ENCODE measurements around the gene ZDHHC19. TPM values are rescaled to one million over a fixed set of nuclear protein-coding genes. Genes with fewer than 3 reads are reported as not detected.

Gene ZDHHC19
- total RNA-seq, 1 donor from 2014 or later = 0.36 TPM

DNA sequence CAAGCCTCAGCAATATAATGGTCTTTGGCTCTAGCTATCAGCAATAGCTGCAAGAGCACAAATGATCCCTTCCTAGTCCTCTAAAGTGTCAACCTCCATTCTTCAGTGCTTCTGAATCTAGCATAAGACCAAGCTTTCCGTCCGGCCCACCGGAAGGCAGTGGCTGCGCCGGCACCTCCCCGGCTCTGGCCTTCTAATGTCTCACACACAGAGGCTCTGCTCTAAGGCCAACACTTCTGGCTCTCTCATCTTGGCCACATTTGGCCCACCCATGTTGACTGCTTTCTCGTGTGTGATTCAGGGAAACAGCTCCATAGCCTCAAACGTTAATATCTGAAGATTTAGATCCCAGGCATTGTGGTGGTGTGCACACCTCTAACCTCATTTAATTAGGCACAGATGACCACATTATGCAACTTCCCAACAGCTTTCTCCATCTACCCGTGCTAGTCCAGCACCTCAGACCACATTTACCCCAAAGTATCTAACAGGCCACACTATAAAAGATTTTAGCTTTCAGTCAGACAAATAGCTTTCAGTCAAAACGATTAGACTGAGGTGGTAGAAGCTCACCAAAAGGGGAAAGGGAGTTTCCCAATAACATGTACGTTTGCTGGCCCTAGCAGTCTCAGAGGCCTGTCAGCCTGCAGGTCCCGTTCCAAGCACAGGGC lies 24.4 kb upstream of the ZDHHC19 start:
- no peak overlapping the region for H3K27ac Mint-ChIP-seq
- H3K36me3 Mint-ChIP-seq (ENCODE audit: low read depth) = peaks cover 42% of the 10 kb centered on the region
- no peaks in the 10 kb centered on the region for H3K27me3 Mint-ChIP-seq (ENCODE audit: insufficient read depth)
- H3K9me3 Mint-ChIP-seq = no peaks in the 10 kb centered on the region
- peaks cover 19% of the 10 kb centered on the region for H3K4me1 Mint-ChIP-seq (ENCODE audit: low read depth)
- no peak for DNase-seq (ENCODE audit: low spot score)
- intact Hi-C loops (cut with micrococcal nuclease) = no loop called here
- H3K4me3 Mint-ChIP-seq = no peak overlapping the region

DNA sequence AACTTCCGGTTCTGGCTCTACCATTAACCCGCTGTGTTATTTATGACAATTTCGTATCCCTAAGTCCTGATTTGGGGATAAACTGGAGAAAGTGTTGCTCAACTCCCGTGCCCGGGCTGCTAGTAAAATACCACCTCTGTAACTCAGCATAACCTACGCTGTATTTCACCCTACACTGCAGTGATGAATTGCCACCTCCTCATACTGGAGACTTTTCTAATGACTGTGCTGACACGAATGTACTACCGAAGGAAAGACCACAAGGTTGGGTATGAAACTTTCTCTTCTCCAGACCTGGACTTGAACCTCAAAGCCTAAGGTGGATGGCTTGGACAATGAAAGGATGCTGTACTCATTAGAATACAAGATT lies 21.7 kb upstream of the ZDHHC19 start:
- Mint-ChIP-seq H3K27ac (no peak overlapping the region), H3K9me3 (no peaks in the 10 kb centered on the region), H3K36me3 (ENCODE audit: low read depth) (peaks cover 29% of the 10 kb centered on the region), H3K4me1 (ENCODE audit: low read depth) (peaks cover 19% of the 10 kb centered on the region), H3K4me3 (no peak overlapping the region), H3K27me3 (ENCODE audit: insufficient read depth) (no peaks in the 10 kb centered on the region)
- no peak for DNase-seq (ENCODE audit: low spot score)
- intact Hi-C loops (cut with micrococcal nuclease) = no loop called here

DNA sequence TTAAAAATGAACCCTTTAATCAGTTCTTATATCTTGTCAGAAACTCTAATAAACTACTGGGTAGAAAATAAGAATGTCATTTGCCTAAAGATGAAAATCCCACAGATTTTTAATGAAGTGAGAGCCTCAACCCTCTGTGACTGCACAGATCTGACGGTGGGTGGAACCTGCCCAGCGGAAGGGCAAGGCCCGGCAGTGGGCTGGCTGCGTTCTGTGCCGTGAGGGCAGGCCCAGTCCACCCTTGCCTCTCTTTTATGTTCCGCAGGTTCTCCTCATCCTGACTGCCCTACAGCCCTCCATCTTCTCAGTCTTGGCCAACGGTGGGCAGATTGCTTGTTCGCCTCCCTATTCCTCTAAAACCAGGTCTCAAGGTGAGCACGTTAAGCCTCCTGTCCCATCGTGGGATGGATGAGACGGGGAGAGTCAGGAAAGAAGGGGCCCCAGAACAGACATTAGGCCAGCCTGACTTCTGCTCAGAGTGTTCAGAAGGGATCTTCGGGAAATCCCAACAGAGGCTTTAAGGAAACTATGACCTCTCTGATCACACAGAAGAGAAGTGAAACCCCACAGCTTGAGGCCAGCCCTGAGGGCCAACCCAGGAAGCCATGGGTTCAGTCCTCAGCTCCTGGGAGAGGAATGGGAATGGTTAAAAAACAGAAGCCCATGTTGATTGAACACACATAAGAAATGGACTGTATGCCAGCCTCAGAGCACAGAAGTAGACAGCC lies 21.1 kb upstream of the ZDHHC19 start:
- no peaks in the 10 kb centered on the region for H3K9me3 Mint-ChIP-seq
- no peaks in the 10 kb centered on the region for H3K27me3 Mint-ChIP-seq (ENCODE audit: insufficient read depth)
- no peak overlapping the region for H3K27ac Mint-ChIP-seq
- no peak overlapping the region for H3K4me3 Mint-ChIP-seq
- H3K36me3 Mint-ChIP-seq (ENCODE audit: low read depth) = peaks cover 27% of the 10 kb centered on the region
- H3K4me1 Mint-ChIP-seq (ENCODE audit: low read depth) = peaks cover 18% of the 10 kb centered on the region
- intact Hi-C loops (cut with micrococcal nuclease) = no loop called here
- no peak for DNase-seq (ENCODE audit: low spot score)

DNA sequence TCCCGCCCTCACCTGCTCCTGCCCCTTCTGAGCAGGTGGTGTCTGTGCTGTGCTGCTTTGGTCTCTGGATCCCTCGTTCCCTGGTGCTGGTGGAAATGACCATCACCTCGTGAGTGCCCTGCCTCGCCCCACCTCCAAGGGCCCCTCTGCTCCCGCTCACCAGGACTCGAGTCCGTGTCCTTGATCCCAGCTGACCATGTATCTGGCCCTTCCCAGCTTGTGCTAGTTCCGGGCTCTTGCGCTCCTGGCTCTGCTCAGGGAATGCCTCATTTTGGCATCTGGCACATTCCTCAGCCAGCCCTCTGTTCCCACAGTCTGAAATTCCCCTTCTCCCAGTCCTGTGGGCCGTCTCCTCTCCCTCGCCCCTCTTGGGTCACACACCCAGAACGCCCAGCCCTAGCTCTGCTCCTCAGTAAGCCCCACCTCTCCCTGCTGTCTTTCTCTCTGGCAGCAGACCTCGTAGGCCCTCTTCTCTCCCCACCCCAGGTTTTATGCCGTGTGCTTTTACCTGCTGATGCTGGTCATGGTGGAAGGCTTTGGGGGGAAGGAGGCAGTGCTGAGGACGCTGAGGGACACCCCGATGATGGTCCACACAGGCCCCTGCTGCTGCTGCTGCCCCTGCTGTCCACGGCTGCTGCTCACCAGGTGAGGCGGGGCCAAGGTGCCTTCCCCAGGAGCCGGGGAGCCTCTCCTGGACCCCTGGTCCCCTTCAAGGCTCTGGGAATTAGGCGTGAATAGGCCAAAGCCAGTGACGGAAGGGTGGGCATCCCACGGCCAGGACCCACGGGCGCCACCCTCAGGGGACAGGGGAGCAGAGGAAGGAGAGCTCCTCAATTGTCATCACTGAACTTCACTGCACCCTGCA lies 16.7 kb upstream of the ZDHHC19 start:
- Mint-ChIP-seq H3K4me3 (no peak overlapping the region), H3K9me3 (no peaks in the 10 kb centered on the region), H3K27me3 (ENCODE audit: insufficient read depth) (no peaks in the 10 kb centered on the region), H3K36me3 (ENCODE audit: low read depth) (peaks cover 5% of the 10 kb centered on the region), H3K4me1 (ENCODE audit: low read depth) (peaks cover 7% of the 10 kb centered on the region), H3K27ac (no peak overlapping the region)
- intact Hi-C loops (cut with micrococcal nuclease) = no loop called here
- no peak for DNase-seq (ENCODE audit: low spot score)

GRCh38 chr3:196227121-196227561 lies 15.9 kb upstream of the ZDHHC19 start:
- H3K27ac Mint-ChIP-seq = no peak overlapping the region
- no peaks in the 10 kb centered on the region for H3K27me3 Mint-ChIP-seq (ENCODE audit: insufficient read depth)
- intact Hi-C loops (cut with micrococcal nuclease) = no loop called here

DNA sequence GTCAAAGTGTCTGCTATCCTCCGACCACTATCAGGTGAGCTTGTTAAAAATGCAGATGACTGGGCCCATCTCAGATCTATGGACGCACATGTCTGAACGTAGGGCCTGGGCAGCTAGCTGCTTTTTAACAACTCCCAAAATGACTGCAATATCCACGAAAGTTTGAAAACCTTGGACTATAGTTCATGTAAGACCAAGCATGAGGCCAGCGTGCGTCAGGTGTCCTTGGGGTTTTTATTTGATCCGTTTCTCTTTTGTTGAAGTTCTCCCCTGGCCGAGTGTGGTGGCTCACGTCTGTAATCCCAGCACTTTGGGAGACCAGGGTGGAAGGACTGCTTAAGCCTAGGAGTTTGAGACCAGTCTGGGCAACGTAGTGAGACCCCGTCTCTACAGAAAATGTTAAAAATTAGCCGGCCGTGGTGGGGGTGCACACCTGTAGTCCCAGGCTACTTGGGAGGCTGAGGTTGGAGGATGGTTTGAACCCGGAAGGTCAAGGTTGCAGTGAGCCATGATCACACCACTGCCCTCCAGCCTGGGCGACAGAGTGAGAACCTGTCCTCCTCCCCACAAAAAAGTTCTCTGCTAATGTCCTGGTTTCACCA lies 14.7 kb upstream of the ZDHHC19 start:
- Mint-ChIP-seq H3K27me3 (ENCODE audit: insufficient read depth) (no peaks in the 10 kb centered on the region), H3K4me3 (no peak overlapping the region), H3K9me3 (no peaks in the 10 kb centered on the region), H3K4me1 (ENCODE audit: low read depth) (no peaks in the 10 kb centered on the region), H3K36me3 (ENCODE audit: low read depth) (no peaks in the 10 kb centered on the region), H3K27ac (no peak overlapping the region)
- DNase-seq (ENCODE audit: low spot score) = no peak
- intact Hi-C loops (cut with micrococcal nuclease) = no loop called here

More at GRCh38 chr3:196227121-196227561, 15.9 kb upstream of the ZDHHC19 start:
- H3K4me3 Mint-ChIP-seq = no peak overlapping the region
- H3K36me3 Mint-ChIP-seq (ENCODE audit: low read depth) = peaks cover 2% of the 10 kb centered on the region
- no peaks in the 10 kb centered on the region for H3K9me3 Mint-ChIP-seq
- peaks cover under 1% of the 10 kb centered on the region for H3K4me1 Mint-ChIP-seq (ENCODE audit: low read depth)
- no peak for DNase-seq (ENCODE audit: low spot score)

- DNase-seq (ENCODE audit: low spot score) = no peak
- H3K27me3 Mint-ChIP-seq (ENCODE audit: insufficient read depth) = no peaks in the 10 kb centered on the region
- H3K36me3 Mint-ChIP-seq (ENCODE audit: low read depth) = no peaks in the 10 kb centered on the region
- no peaks in the 10 kb centered on the region for H3K4me1 Mint-ChIP-seq (ENCODE audit: low read depth)
- H3K27ac Mint-ChIP-seq = no peak overlapping the region
- no peaks in the 10 kb centered on the region for H3K9me3 Mint-ChIP-seq
- intact Hi-C loops (cut with micrococcal nuclease) = no loop called here
- no peak overlapping the region for H3K4me3 Mint-ChIP-seq
Observed at GRCh38 chr3:196225086-196225485, 13.9 kb upstream of the ZDHHC19 start.

- Mint-ChIP-seq H3K27me3 (ENCODE audit: insufficient read depth) (no peaks in the 10 kb centered on the region), H3K4me3 (no peak overlapping the region), H3K27ac (no peak overlapping the region), H3K36me3 (ENCODE audit: low read depth) (no peaks in the 10 kb centered on the region), H3K4me1 (ENCODE audit: low read depth) (peaks cover 16% of the 10 kb centered on the region), H3K9me3 (no peaks in the 10 kb centered on the region)
- intact Hi-C loops (cut with micrococcal nuclease) = no loop called here
- DNase-seq (ENCODE audit: low spot score) = no peak
Observed at GRCh38 chr3:196222876-196223595, 11.8 kb upstream of the ZDHHC19 start.

DNA sequence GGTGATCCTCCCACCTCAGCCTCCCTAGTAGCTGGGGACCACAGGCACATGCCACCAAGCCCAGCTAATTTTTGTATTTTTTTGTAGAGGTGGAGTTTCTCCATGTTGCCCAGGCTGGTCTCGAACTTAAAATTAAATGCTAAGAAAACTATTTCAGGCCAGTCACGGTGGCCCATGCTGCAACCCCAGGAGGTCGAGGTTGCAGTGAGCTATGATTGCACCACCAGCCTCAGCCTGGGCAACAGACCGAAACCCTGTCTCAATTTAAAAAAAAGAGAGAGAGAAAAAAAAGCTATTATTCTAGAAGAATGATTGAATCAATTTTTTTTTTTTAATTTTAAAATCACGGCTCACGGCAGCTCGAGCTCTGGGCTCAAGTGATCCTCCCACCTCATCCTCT lies 9.8 kb upstream of the ZDHHC19 start:
- Mint-ChIP-seq H3K4me1 (ENCODE audit: low read depth) (peaks cover 22% of the 10 kb centered on the region), H3K27ac (no peak overlapping the region), H3K4me3 (no peak overlapping the region), H3K36me3 (ENCODE audit: low read depth) (no peaks in the 10 kb centered on the region), H3K9me3 (no peaks in the 10 kb centered on the region), H3K27me3 (ENCODE audit: insufficient read depth) (peaks cover 3% of the 10 kb centered on the region)
- intact Hi-C loops (cut with micrococcal nuclease) = no loop called here
- no peak for DNase-seq (ENCODE audit: low spot score)

GRCh38 chr3:196220587-196220986 lies 9.4 kb upstream of the ZDHHC19 start:
- Mint-ChIP-seq H3K27me3 (ENCODE audit: insufficient read depth) (peaks cover 3% of the 10 kb centered on the region), H3K4me1 (ENCODE audit: low read depth) (peaks cover 22% of the 10 kb centered on the region), H3K36me3 (ENCODE audit: low read depth) (no peaks in the 10 kb centered on the region), H3K9me3 (no peaks in the 10 kb centered on the region), H3K4me3 (no peak overlapping the region), H3K27ac (no peak overlapping the region)
- no peak for DNase-seq (ENCODE audit: low spot score)
- intact Hi-C loops (cut with micrococcal nuclease) = no loop called here

DNA sequence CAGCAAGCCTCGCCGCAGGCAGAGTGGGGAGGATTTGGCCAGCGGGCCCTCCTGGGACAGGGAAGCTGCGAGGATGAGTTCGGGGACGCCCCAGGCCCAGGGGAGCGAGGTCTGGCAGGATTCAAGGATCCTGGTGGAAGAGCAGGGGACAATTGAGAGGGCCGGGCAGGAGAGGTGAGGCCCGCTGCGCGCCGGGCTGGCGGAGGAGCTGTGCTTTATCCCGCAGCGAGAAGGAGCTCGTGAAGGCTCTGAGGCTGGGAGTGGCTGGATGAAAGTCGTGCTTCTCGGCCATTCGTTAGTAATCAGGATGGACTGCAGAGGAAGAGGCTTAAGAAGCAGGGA lies 8.7 kb upstream of the ZDHHC19 start:
- H3K4me1 Mint-ChIP-seq (ENCODE audit: low read depth) = peaks cover 22% of the 10 kb centered on the region
- no peaks in the 10 kb centered on the region for H3K36me3 Mint-ChIP-seq (ENCODE audit: low read depth)
- H3K27ac Mint-ChIP-seq = peak overlapping the region; percentile 81
- no peak overlapping the region for H3K4me3 Mint-ChIP-seq
- no peaks in the 10 kb centered on the region for H3K9me3 Mint-ChIP-seq
- DNase-seq (ENCODE audit: low spot score) = no peak
- H3K27me3 Mint-ChIP-seq (ENCODE audit: insufficient read depth) = peaks cover 3% of the 10 kb centered on the region
- intact Hi-C loops (cut with micrococcal nuclease) = loop anchor here (1.0 kb wide), 3 partner anchors 33 to 283 kb away; partner anchors contain the start of genes PCYT1A and RNF168
